MCF 10A (cell line): ENCODE results near the gene WFDC2. TPM values are rescaled to one million over a fixed set of nuclear protein-coding genes. Genes with fewer than 3 reads are reported as not detected.

Experiments
- BruUV-seq: library from RNA; stranded (reverse); fragments of 400-500 nt; replicated peaks from 2 replicates; lab custom pipeline; 2021; lab: Mats Ljungman, UMichigan
- CTCF ChIA-PET: fragments of 300-600 bp; sonication (Branson Sonifier 250); formaldehyde crosslinking; extraction: SDS; loops from one replicate; lab custom pipeline; 2021; ENCODE audit warnings: antibody characterized with exemption, inconsistent platforms; lab: Yijun Ruan, JAX
- POLR2A ChIA-PET: fragments of 300-600, 350-650 bp; sonication (Branson Sonifier 250); formaldehyde crosslinking; extraction: SDS; loops from one replicate; lab custom pipeline; 2020; ENCODE audit warnings: antibody characterized with exemption, inconsistent platforms; lab: Yijun Ruan, JAX
- DNase-seq: peaks from one replicate; pipeline ENCODE4 v3.0.0-alpha.2; 2018; ENCODE audit not compliant: unreplicated experiment
- H3K27ac Mint-ChIP-seq: one replicate; pipeline ENCODE4 v1.8.0; 2022; ENCODE audit warnings: mild to moderate bottlenecking, low read depth, mixed read lengths; ENCODE audit not compliant: unreplicated experiment
- H3K27me3 Mint-ChIP-seq: one replicate; pipeline ENCODE4 v1.8.0; 2022; ENCODE audit warnings: mixed read lengths; ENCODE audit not compliant: insufficient read depth, unreplicated experiment
- H3K36me3 Mint-ChIP-seq: one replicate; pipeline ENCODE4 v1.8.0; 2022; ENCODE audit warnings: mild to moderate bottlenecking, moderate library complexity, mixed read lengths; ENCODE audit not compliant: insufficient read depth, unreplicated experiment
- H3K4me1 Mint-ChIP-seq: one replicate; pipeline ENCODE4 v1.8.0; 2022; ENCODE audit warnings: mixed read lengths; ENCODE audit not compliant: insufficient read depth, unreplicated experiment
- H3K4me3 Mint-ChIP-seq: one replicate; pipeline ENCODE4 v1.8.0; 2022; ENCODE audit warnings: mild to moderate bottlenecking, moderate library complexity, mixed read lengths; ENCODE audit not compliant: unreplicated experiment
- H3K9me3 Mint-ChIP-seq: one replicate; pipeline ENCODE4 v1.8.0; 2022; ENCODE audit warnings: mixed read lengths; ENCODE audit not compliant: unreplicated experiment
- CTCF ChIP-seq: fragments of 200-600 bp; IDR thresholded peaks from one replicate; pipeline ENCODE4 v1.8.0; 2022; ENCODE audit warnings: antibody characterized with exemption, mild to moderate bottlenecking; ENCODE audit not compliant: unreplicated experiment
- intact Hi-C: fragments of 100-400 bp; cut with micrococcal nuclease; formaldehyde crosslinking; loops from 2 replicates; pipeline ENCODE4 v1.14.1; 2022
- total RNA-seq: library from RNA; stranded (reverse); gene quantifications from 2 replicates; pipeline ENCODE4 v1.2.3, GENCODE V29; 2022

The WFDC2 gene
- total RNA-seq, 1 experiment from 2014 or later, result not detected

DNA sequence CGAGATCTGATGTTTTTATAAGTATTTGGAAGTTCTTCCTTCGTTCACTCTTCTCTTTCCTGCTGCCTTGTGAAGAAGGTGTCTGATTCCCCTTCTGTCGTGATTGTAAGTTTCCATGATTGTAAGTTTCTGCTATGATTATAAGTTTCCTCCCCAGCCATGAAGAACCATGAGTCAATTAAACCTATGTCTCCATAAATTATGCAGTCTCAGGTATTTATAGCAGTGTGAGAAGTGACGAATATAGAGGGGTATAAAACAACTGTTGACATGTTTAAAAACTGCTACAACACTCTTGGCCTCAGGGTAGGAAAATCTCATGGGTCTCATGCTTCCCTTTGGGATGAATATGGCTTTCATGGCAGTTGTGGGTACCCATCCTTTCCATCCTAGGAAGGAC is 5.8 kb upstream of the WFDC2 start:
- no peak overlapping the region for H3K4me3 Mint-ChIP-seq
- TF ChIP-seq CTCF, result no peak
- no peaks in the 10 kb centered on the region for H3K4me1 Mint-ChIP-seq
- no peaks in the 10 kb centered on the region for H3K36me3 Mint-ChIP-seq
- no peaks in the 10 kb centered on the region for H3K27me3 Mint-ChIP-seq
- no TSS peak for BruUV-seq
- ChIA-PET CTCF (interaction anchor here (1.3 to 2.3 kb wide), 2 partner anchors 12 to 13 kb away, joined by 11 to 14 read pairs; no protein-coding TSS in a partner anchor), POLR2A (interaction anchor here (1.7 kb wide), 1 partner anchor 11 kb away, joined by 3 read pairs; no protein-coding TSS in a partner anchor)
- no peak for DNase-seq
- no peak overlapping the region for H3K27ac Mint-ChIP-seq
- intact Hi-C loops, result no loop called here
- no peaks in the 10 kb centered on the region for H3K9me3 Mint-ChIP-seq

DNA sequence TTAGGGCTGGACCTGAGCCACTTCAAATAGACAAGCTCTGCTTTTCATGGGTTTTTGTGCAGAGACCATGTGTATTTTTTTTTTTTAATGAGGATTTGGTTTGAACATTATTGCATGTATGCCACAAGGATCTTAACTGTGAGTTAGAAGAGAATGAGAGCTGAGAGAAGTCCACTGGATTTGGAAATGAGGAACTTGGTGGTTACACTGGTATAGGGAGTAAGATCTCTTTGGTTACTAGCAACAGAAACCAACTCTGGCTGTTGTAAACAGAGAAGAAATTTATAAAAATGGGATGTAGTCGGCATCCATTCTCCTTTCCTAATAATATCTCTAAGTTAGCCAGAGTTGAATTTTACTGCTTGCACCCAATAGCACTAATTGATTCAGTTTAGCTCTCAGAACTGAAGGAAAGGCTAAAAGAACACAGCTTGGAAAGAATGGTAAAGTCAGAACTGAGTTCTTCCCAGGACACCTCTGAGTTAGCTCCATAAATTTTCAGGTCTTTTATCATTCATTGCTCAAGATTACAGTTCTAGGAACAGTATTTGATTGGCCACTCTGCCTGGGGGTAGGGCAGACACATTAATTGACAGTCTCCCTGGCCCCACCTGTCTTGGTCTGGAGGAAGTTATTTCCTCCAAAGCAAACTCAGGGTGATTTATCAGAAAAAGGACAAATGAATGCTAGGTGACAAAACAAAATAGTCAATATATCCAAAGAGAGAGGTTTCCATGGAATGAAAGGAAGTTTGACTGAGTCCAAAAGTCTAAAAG is 3.9 kb upstream of the WFDC2 start:
- Mint-ChIP-seq H3K4me3 (no peak overlapping the region), H3K27me3 (peaks cover 2% of the 10 kb centered on the region), H3K9me3 (no peaks in the 10 kb centered on the region), H3K36me3 (no peaks in the 10 kb centered on the region), H3K27ac (no peak overlapping the region), H3K4me1 (no peaks in the 10 kb centered on the region)
- BruUV-seq, result no TSS peak
- ChIA-PET POLR2A (interaction anchor here (0.9 to 1.7 kb wide), 6 partner anchors 10 to 121 kb away, joined by 3 to 5 read pairs (median 3); no protein-coding TSS in a partner anchor), CTCF (interaction anchor here (0.6 to 2.7 kb wide), 7 partner anchors 16 to 303 kb away, joined by 3 to 13 read pairs (median 4); no protein-coding TSS in a partner anchor)
- intact Hi-C loops, result no loop called here
- no peak for TF ChIP-seq CTCF
- DNase-seq, result no peak

GRCh38 chr20:45467172-45467571 is 2.4 kb upstream of the WFDC2 start:
- no TSS peak for BruUV-seq
- Mint-ChIP-seq H3K9me3 (no peaks in the 10 kb centered on the region), H3K27ac (no peak overlapping the region), H3K27me3 (peaks cover 15% of the 10 kb centered on the region), H3K4me1 (no peaks in the 10 kb centered on the region), H3K36me3 (no peaks in the 10 kb centered on the region), H3K4me3 (no peak overlapping the region)
- intact Hi-C loops, result no loop called here
- CTCF ChIA-PET, result interaction anchor here (0.5 to 2.7 kb wide), 6 partner anchors 17 to 304 kb away, joined by 3 to 13 read pairs (median 3); no protein-coding TSS in a partner anchor
- DNase-seq, result no peak
- POLR2A ChIA-PET, result interaction anchor here (0.6 to 1.0 kb wide), 2 partner anchors 123 to 265 kb away, joined by 3 read pairs; no protein-coding TSS in a partner anchor
- TF ChIP-seq CTCF, result no peak

DNA sequence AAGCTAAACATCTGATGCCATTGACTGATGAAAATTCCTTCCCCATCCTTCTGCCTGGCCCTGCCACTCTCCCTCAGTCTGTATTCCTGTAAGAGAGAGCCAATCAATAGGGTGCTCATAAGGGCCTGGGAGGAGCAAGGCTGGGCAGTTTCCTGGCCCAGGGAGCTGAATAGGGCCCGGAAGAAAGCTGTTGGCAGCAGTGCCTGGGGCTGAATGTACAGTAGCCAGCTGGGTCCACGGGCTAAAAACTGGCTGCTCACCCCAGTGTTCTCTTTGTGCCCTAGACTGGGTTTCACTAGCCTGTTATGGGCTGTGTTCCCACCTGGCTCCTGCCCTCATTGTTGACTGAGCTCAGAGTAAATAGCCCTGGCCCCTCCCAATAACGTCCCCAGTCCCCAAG is 1.7 kb upstream of the WFDC2 start:
- H3K36me3 Mint-ChIP-seq, result no peaks in the 10 kb centered on the region
- ChIA-PET POLR2A (interaction anchor here (1.0 kb wide), 1 partner anchor 9 kb away, joined by 3 read pairs; no protein-coding TSS in a partner anchor), CTCF (interaction anchor here (0.6 to 2.9 kb wide), 8 partner anchors 16 to 829 kb away, joined by 3 to 10 read pairs (median 3); no protein-coding TSS in a partner anchor)
- TF ChIP-seq CTCF, result no peak
- no peak overlapping the region for H3K27ac Mint-ChIP-seq
- no peak overlapping the region for H3K4me3 Mint-ChIP-seq
- BruUV-seq, result no TSS peak
- DNase-seq, result no peak
- peaks cover 15% of the 10 kb centered on the region for H3K27me3 Mint-ChIP-seq
- no peaks in the 10 kb centered on the region for H3K9me3 Mint-ChIP-seq
- no peaks in the 10 kb centered on the region for H3K4me1 Mint-ChIP-seq
- intact Hi-C loops, result no loop called here
